Ammon's horn (tissue), 1 donor: ENCODE data around the gene FBXO31.

ENCODE experiments used
- DNase-seq: peaks from one replicate; pipeline ENCODE4 v3.0.0-alpha.2; 2016; ENCODE audit warnings: low spot score

Gene FBXO31

GRCh38 chr16:87309620-87310525, 73.7 kb downstream of the FBXO31 start:
- DNase-seq, result no peak

GRCh38 chr16:87308826-87309225, 74.8 kb downstream of the FBXO31 start:
- no peak for DNase-seq

DNA sequence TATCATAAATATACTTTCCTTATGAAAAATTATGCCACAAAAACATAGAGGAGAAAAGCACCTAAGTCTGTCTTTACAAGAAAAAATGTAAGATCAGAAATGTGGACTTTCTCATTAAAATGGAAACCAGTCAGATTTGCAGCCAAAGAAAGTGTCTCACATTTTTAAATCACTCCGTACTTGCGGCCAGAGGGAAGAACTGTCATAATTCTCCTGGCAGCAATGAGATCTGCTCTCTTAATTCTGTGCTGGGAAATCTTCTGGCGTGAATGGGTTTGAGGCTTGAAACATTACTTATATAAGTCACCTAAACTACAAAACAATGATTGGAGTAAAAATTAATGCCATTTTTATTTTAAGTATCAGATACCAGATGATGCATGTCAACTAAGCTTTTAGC, 77.1 kb downstream of the FBXO31 start:
- DNase-seq, result no peak

DNA sequence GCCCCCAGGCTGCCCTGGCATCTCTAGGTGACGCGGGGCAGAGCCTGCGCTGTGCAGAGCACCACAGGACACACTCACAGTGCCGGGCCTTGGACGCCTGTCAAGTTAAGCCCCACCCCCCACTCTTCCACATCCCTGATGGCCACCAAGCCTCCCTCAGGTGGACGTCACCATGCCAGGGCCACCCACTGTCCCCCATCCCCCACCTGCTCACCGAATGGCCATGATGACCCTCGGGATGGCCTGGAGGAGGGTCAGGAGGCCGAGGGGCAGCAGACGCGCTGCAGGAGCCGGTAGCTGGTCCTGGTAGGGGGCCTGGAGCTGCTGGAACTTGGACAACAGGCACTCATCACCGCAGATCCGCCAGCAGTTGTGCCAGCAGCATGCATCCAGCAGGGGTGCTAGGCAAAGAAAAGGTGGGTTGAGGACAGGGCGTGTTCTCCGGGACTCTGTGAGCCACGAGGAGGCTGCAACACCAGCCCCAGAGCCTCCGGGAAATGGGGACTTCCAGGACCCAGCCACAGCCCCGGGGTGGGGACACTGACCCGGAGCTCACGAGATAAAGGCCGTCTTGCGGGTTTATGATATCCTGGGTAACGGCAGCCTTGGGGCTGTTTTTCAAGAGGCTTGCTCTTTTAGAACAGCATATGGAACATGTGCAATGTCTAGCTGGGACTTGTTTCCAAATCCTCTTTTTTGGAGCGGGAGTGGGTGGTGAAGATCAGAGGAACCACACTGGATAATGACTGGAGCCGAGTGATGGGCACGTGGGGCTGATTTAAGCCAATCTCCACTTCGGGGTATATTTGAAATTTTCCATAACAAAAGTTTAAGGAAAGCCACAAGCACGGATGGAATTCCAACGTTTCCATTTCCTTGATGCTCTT, 77.8 kb downstream of the FBXO31 start:
- no peak for DNase-seq

DNA sequence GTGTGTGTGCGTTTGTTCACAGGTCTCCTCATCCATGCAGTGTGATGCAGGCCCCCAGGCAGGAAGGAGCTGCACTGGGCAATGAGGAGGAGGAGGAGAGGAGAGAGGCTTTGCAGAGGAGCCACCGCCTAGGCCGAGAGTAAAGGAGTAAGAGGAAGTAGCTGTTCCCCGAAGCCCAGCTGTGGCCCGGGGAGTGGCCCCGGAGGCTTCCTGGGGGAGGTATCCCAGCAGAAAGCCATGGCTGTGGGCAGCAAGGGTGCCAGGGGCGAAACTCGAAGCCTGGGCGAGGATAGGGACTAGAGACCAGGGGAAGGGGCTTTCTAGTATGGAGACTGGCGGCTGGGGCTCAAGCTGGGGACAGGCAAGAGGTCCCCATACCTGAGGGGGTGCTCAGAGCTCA, 78.6 kb downstream of the FBXO31 start:
- DNase-seq, result no peak

DNA sequence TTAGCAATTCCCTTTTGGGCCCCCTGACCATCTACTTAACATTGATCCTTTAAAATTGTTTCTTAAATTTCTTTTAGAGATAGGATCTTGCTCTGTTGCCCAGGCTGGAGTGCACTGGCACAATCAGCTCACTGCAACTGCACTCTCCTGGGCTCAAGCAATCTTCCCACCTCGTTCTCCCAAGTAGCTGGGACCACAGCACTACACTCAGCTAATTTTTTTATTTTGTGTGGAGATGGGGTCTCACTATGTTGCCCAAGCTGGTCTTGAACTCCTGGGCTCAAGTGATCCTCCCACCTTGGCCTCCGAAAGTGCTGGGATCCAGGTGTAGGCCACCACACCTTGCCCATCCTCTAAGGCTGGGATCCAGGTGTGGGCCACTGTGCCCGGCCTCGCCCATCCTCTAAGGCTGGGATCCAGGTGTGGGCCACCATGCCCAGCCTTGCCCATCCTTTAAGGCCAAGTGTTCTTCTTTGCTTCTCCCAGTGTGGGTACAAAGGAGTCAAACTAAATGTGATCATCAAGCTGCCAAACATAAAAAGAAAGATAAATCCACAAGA, 79.5 kb downstream of the FBXO31 start:
- no peak for DNase-seq

DNA sequence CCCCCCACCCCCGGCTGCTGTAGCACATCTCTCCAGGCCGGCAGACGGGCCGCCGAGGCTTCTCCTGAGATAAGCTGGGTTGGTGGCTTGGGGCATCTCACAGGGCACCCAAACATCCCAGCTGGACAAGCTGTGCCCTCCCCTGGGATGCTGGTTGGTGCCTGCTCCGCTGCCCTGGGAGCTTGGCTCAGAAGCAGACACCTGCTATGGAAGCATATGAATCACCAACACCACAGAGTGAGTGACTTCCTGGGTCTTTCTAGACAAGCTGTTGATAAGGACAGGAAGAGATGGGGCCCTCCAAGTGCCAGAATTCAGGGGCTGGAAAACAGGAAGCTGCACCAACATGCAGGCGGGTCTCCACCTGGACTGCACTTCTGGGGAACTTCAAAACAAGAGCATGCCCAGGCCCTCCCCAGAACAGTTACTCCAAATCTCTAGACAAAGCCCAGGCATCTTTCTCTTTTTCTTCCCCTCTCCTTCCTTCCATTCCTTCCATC, 80.1 kb downstream of the FBXO31 start:
- DNase-seq, result no peak

- DNase-seq, result no peak
Observed at GRCh38 chr16:87298857-87299465, 84.6 kb downstream of the FBXO31 start.

GRCh38 chr16:87297918-87298631, 85.5 kb downstream of the FBXO31 start:
- no peak for DNase-seq

DNA sequence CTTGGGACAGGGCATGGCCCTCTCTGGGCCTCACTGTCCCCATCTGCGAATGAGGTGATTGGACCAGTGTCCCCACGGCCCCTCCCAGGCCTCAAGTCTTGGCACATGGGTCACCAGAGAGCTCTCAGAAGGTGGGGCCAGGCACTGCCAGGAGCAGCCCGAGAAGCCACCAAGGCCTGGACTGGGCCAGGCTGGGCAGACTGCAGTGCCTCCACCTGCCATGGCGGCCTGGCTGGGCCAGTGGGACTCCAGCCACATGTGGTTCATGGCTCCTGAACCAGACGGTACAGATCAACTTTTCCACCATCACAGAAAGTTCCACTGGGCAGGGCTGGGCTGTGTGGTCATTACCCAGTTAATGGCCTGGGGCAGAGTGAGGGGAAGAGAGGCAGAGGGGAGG, 86.2 kb downstream of the FBXO31 start:
- no peak for DNase-seq

GRCh38 chr16:87295661-87296531, 87.7 kb downstream of the FBXO31 start:
- no peak for DNase-seq

DNA sequence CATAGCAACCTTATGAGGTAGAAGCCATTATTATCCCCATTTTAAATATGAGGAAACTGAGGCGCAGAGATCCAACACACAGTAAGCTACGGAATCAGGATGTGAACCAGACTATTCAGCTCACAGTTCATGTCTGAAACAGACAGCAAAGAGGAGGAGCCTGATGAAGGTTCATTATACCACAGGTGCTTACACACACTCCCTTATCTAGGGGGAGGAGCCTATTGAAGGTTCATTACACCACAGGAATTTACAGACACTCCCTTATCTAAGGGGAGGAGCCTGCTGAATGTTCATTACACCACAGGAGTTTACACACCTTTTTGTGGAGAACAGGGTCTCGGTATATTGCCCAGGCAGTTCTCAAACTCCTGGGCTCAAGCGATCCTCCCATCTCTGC, 88.3 kb downstream of the FBXO31 start:
- DNase-seq, result no peak

GRCh38 chr16:87293990-87294389, 89.6 kb downstream of the FBXO31 start:
- DNase-seq, result no peak

DNA sequence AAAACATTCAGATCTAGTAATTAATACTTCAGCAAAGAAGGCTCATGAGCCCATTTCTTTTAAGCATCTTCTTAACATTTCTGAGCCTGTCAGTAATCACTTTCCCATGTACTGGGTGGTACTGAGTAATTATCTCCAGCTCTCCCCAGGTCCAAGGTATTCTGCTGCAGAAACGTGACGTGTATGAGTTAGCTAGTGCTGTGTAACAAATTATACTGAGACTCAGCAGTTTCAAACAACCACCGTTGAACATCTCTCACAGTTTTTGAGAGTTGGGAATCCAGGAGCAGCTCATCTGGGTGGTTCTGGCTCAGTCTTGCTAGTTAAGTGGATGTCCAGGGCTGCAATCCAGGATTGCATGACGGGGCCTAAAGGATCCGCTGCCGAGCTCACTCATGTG, 91.6 kb downstream of the FBXO31 start:
- DNase-seq, result no peak

DNA sequence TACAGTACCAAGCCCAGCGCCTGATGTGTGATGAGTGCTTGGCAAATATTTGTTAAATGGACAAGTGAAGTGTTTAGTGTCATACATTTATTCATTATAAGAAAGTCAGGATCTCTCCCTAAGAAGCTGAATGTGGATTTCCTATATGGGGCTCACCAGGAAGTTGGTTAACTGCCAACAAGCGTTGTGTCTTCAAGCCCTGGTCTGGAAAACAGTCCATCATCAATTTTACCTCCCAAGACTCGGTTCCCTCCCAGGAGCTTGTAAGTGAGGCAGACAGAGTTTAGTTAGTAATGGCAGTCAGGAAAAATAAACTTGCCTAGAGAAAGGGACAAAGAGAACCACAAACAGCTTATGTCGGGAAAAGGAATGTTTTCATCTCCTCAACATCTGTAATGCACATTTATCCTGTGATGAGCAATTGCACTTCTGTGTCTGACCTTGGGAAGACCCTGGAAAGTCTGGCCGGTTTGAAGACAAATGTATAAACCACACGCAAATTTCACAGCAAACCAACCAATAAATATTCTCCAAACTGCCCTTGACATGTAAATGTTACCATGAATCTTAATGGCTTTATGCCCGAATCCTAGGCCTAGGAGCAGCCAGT, 94.7 kb downstream of the FBXO31 start:
- DNase-seq, result no peak

DNA sequence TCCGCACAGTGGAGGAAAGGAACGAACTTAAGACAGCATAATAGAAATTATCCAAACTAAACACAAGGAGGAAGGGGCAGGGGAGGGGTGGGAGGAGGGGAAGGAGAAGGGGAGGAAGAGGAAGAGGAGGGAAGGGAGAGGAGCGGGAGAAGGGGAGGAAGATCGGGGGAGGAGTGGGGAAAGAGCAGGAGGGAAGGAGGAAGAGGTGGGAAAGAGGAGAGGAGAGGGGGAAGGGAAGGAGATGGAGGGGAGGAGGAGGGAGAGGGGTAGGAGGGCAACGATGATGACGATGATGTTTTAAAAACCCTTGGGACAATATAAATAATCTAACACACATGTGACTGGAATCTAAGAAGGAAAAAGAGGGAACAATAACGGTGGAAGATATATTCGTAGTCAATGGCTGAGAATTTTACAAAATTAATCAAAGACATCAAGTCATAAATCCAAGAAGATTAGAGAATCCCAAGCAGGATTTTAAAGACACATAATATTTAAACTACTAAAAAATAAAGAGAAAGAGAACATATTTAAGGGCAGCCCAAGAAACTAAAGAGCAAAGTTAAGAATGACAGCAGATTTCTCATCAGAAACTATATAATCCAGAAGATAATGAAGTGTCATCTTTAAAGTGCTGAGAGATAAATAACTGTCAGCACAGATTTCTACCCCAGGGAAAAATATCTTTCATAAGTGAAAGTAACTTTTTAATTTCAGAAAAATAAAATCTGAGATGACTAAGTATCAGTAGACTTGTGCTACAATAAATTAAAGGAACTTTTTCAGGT, 96.5 kb downstream of the FBXO31 start:
- DNase-seq, result no peak

GRCh38 chr16:87284183-87284582, 99.4 kb downstream of the FBXO31 start:
- no peak for DNase-seq

- no peak for DNase-seq
Observed at GRCh38 chr16:87279094-87279658, 104.4 kb downstream of the FBXO31 start.
